Heart right ventricle (tissue), 16 donors: ENCODE results near the gene GIT1. TPM values are rescaled to one million over a fixed set of nuclear protein-coding genes. Genes with fewer than 3 reads are reported as not detected.

Experiments
- ATAC-seq, 8 donors: fragments of 200-7000 bp; cut with Tn5 transposase; one replicate each; pipeline ENCODE4 v1.9.1; 2020; ENCODE audit warnings: mild to moderate bottlenecking in 8 of 8, moderate library complexity in 8 of 8, moderate number of reproducible peaks in 1 of 8
- DNase-seq, 2 donors: peaks; one replicate each; pipeline ENCODE4 v3.0.0-alpha.2; 2020
- H3K27ac ChIP-seq, 10 donors: fragments of 200-600 bp; sonication (generic) in 2 of 10; one replicate each; pipeline versions ENCODE4 v1.5.0 to v1.8.0; 2020 to 2022; ENCODE audit warnings: mild to moderate bottlenecking in 3 of 10
- H3K27me3 ChIP-seq, 7 donors: fragments of 200-600 bp; one replicate each; pipeline ENCODE4 v1.8.0; 2021 to 2022; ENCODE audit warnings: mild to moderate bottlenecking in 2 of 7
- H3K36me3 ChIP-seq, 9 donors: fragments of 200-600 bp; sonication (generic) in 1 of 9; one replicate each; pipeline versions ENCODE4 v1.5.0 to v1.8.0; 2020 to 2022; ENCODE audit warnings: mild to moderate bottlenecking in 2 of 9
- H3K4me1 ChIP-seq, 9 donors: fragments of 200-600 bp; sonication (generic) in 1 of 9; one replicate each; pipeline versions ENCODE4 v1.5.0 to v1.8.0; 2020 to 2022; ENCODE audit warnings: mild to moderate bottlenecking in 4 of 9
- H3K4me3 ChIP-seq, 10 donors: fragments of 200-600 bp; sonication (generic) in 2 of 10; one replicate each; pipeline versions ENCODE4 v1.5.0 to v1.8.0; 2020 to 2022; ENCODE audit warnings: mild to moderate bottlenecking in 7 of 10, moderate library complexity in 2 of 10
- H3K9me3 ChIP-seq, 11 donors: fragments of 200-600 bp in 10 of 11; sonication (generic) in 2 of 11; one replicate each; pipeline versions ENCODE4 v1.5.0 to v1.8.0; 2013 to 2022; ENCODE audit warnings: mild to moderate bottlenecking in 2 of 11, control low read depth in 1 of 11, moderate library complexity in 1 of 11
- WGBS, 2 donors: extraction: QIAGEN DNeasy Blood & Tissue Kit; methylation state at CpG; one replicate each; pipeline ENCODE4 v1.1.7; 2013; ENCODE audit warnings: inconsistent platforms in 1 of 2; 5-methylcytosine and 5-hydroxymethylcytosine counted together
- intact Hi-C, 10 donors: fragments of 100-400 bp; cut with DNase I; formaldehyde crosslinking; loops; one replicate each; pipeline versions ENCODE4 v1.11.1 to v1.14.2; 2022
- polyA plus RNA-seq, 2 donors: library from polyadenylated mRNA; stranded (reverse); fragments of 200-250 nt; gene quantifications; one replicate each; pipeline ENCODE4 v1.2.3, GENCODE V29; 2013
- total RNA-seq, 10 donors: library from RNA; stranded (reverse); fragmentation: NEBNext Ultra II Directional in 3 of 10; extraction: Animal tissue kit (Norgen Biotek cat#: 25700) in 3 of 10; gene quantifications; one replicate each; pipeline versions ENCODE4 v1.2.1 to v1.2.4, GENCODE V29; 2021 to 2023
- TF ChIP-seq, protein P1 (sequence below), 9 donors: fragments of 200-600 bp; sonication (generic) in 2 of 9; IDR thresholded peaks; one replicate each; pipeline versions ENCODE4 v1.5.0 to v1.8.0; 2021 to 2022; ENCODE audit warnings: antibody characterized with exemption in 9 of 9, mild to moderate bottlenecking in 5 of 9, moderate library complexity in 1 of 9
- donor health status: Arrhythmogenic right ventricular cardiomyopathy.
- donor health status: ischemic (EF 13 %, LVEDD 7.1; RV severe dilation, severe dysfunction).
- donor health status: healthy with polysubstance abuse.
- donor health status: DM: no; HTN: yes; CAD: no.
- donor health status: DM: no; HTN: no; CAD: no.
- donor health status: ischemic (EF 25% LVEDD 6.9; RV normal size, moderate dysfunction).
- donor health status: ischemic (EF 25% LVEDD 5.7; RV mildly dilated, moderate dysfunction).
- donor health status: healthy.
- donor health status: DM: yes; HTN: yes; CAD: no.
- donor health status: Ischemic cardiomyopathy.
- donor health status: ischemic (EF 35%, LVEDD 5.7; RV mildly dilated, moderate dysfunction).
- donor health status: nonischemic (EF 11% LVEDD 7.7; RV severe dilation, severe dysfunction).
- donor health status: DM: yes; HTN: yes; CAD: no.
- donor health status: PGD.
- donor health status: ischemic (EF 29% LVEDD 5.4; RV normal size, mild dysfunction).
- donor health status: nonischemic (EF 23%, LVEDD 6.1; RV moderate dilation, normal function).

GIT1 gene
- total and polyA plus RNA-seq, 12 donors: 20.6 to 35.4 (median 28.9) TPM

DNA sequence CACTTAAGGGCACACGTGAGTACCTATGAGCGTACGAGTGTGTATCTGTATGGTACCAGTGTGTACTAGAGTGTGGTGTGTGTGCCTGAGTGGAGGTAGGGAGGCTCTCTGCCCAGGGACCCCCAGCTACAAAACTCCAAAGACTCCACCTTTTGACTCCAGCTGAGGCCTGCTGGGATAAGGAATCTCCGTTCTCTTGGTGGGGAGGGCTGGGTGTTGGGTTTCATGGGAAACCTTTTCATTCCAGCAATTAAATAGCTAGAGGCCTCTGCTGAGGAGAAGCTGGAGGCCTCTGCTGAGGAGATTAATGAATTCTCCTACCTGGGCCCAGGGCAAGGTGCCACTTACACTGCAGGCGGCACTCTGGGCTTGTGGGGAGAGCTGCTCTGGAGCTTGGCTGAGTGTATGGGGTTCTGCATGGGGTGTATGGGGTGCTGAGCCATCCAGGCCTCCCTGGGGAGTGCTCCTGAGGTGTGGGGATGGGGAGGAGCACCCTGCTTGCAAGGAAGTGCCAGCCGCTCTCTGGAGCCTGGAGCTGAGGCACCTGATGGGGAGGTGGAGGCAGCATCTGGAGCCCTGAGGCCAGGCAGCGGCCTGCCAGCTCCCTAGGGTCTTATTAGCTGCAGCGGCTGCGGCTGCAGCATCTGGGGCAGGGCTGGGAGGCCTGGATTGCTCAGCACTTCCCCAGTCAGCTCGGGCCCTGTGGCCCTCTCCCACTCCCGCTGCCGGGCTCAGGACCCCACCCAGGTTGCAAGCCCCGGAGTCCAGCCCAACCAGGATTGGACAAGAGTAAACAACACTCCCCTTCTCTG is 8.1 kb upstream of the GIT1 start:
- Histone ChIP-seq H3K27me3 (peaks cover 0 to 15% (median 0%) of the 10 kb centered on the region in 7 donors), H3K4me3 (no peak overlapping the region), H3K4me1 (peaks cover 6 to 50% (median 28%) of the 10 kb centered on the region in 9 donors), H3K36me3 (no peaks in the 10 kb centered on the region), H3K27ac (peak overlapping the region in 2 of 10 donors; percentile 3 to 9), H3K9me3 (no peaks in the 10 kb centered on the region)
- 64 to 73% methylated on average over 13 of the region's 13 CpGs for WGBS, 2 donors
- DNase-seq: peak in 1 of 2 donors; percentile 4
- intact Hi-C loops: no loop called here
- ATAC-seq: no peak
- TF ChIP-seq, protein P1, sequence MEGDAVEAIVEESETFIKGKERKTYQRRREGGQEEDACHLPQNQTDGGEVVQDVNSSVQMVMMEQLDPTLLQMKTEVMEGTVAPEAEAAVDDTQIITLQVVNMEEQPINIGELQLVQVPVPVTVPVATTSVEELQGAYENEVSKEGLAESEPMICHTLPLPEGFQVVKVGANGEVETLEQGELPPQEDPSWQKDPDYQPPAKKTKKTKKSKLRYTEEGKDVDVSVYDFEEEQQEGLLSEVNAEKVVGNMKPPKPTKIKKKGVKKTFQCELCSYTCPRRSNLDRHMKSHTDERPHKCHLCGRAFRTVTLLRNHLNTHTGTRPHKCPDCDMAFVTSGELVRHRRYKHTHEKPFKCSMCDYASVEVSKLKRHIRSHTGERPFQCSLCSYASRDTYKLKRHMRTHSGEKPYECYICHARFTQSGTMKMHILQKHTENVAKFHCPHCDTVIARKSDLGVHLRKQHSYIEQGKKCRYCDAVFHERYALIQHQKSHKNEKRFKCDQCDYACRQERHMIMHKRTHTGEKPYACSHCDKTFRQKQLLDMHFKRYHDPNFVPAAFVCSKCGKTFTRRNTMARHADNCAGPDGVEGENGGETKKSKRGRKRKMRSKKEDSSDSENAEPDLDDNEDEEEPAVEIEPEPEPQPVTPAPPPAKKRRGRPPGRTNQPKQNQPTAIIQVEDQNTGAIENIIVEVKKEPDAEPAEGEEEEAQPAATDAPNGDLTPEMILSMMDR (IDR thresholded peaks at IDR 0.05): no peak

DNA sequence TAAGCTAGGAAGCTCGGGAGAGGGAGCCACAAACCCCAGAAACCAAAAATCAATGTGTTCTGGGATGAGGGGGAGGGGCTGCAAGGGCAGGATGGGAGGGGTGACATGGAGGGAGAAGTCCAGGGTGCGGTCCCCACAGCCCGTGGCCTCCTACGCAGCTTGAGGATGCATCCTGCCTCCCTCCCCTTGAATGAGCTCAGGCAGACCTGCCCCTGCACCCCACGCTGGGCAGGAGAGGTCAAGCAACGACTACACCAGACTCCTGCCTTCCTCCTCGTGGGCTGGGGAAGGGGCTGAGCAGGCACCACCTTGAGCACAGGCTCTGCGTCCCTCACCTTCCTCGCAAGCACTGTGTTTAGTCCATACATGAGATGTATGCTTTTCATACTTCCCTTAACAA is 7.4 kb upstream of the GIT1 start:
- peak in 6 of 8 donors; percentile 23 to 73 (median 46) for ATAC-seq
- H3K27ac ChIP-seq: peak overlapping the region in 1 of 10 donors; percentile 28
- H3K27me3 ChIP-seq: peaks cover 0 to 15% (median 0%) of the 10 kb centered on the region in 7 donors
- intact Hi-C loops: no loop called here
- no peaks in the 10 kb centered on the region for H3K36me3 ChIP-seq
- TF ChIP-seq, protein P1 (IDR thresholded peaks at IDR 0.05): no peak
- no peak overlapping the region for H3K4me3 ChIP-seq
- H3K9me3 ChIP-seq: no peaks in the 10 kb centered on the region
- peak in 1 of 2 donors; percentile 54 for DNase-seq
- peaks cover 6 to 57% (median 35%) of the 10 kb centered on the region in 9 donors for H3K4me1 ChIP-seq
- 54 to 62% methylated on average over 9 of the region's 9 CpGs for whole genome bisulfite sequencing, 2 donors

DNA sequence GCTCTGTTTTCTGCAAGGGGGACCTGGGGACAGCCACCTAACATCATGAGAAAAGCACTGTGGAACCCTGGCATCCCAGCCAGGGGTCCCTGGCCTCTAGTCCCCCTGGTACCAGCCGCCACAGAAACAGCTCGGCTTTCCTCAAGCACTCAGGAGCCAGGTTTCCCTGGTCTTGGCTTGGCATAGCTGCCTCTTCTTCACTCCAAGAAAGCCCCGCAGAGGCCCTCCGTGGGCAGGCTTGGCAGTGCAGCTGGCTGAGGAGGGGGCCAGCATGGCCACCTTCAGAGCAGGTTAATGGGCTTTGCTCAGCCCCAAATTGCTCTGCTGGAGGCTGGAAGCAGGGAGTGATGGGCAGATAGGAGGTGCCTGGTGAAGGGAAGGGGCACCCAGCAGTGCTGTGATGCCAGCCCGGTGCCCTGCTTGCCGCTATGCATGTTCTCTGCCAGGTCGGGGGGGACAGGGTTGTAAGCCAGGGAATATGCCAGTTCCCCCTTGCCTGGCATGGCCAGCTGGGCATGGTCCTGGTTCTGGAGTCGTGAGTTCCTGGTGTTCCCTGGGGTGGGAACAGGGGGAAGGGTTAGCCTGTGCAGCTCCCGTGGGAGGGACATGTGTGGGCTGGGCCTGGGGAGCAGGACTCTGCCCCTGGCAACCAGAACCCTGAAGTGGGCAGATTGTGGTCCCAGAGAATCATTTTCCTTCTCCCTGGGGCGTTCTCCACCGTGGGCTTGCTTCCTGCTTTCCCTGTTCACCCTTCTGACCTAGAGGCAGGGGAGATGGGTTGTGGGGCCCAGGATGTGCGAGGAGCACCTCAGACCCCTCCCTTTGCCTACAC is 6.7 kb upstream of the GIT1 start:
- ATAC-seq: no peak
- intact Hi-C loops: no loop called here
- DNase-seq: peak in 1 of 2 donors; percentile 3

More for the DNA sequence above, 6.7 kb upstream of the GIT1 start:
- no peaks in the 10 kb centered on the region for H3K36me3 ChIP-seq
- 76 to 87% methylated on average over 12 of the region's 12 CpGs for WGBS, 2 donors
- no peak overlapping the region for H3K4me3 ChIP-seq
- peaks cover 8 to 64% (median 42%) of the 10 kb centered on the region in 9 donors for H3K4me1 ChIP-seq
- H3K27me3 ChIP-seq: peaks cover 0 to 15% (median 0%) of the 10 kb centered on the region in 7 donors
- TF ChIP-seq, protein P1 (IDR thresholded peaks at IDR 0.05): no peak
- no peaks in the 10 kb centered on the region for H3K9me3 ChIP-seq
- peak overlapping the region in 1 of 10 donors; percentile 14 for H3K27ac ChIP-seq
